Activated naive CD4-positive, alpha-beta T cell treated with anti-CD3 and anti-CD28 coated beads, Interleukin-2, amount 50 U/mL, for 24 hours (primary cell): ENCODE data around the gene RGL4.
"Not testable (repeated sequence)": the region's sequence is repeated elsewhere in the genome, so short reads cannot be mapped to it uniquely, and the experiment has no call there.

ENCODE experiments used
- H3K27ac Mint-ChIP-seq: one replicate; pipeline ENCODE4 v1.8.0; 2021; ENCODE audit warnings: mild to moderate bottlenecking, mixed read lengths
- H3K27me3 Mint-ChIP-seq: one replicate; pipeline ENCODE4 v1.8.0; 2021; ENCODE audit warnings: mixed read lengths
- H3K36me3 Mint-ChIP-seq: one replicate; pipeline ENCODE4 v1.8.0; 2021; ENCODE audit warnings: mixed read lengths
- H3K4me1 Mint-ChIP-seq: one replicate; pipeline ENCODE4 v1.8.0; 2021; ENCODE audit warnings: mixed read lengths
- H3K4me3 Mint-ChIP-seq: one replicate; pipeline ENCODE4 v1.8.0; 2021; ENCODE audit warnings: mild to moderate bottlenecking, mixed read lengths
- H3K9me3 Mint-ChIP-seq: one replicate; pipeline ENCODE4 v1.8.0; 2021; ENCODE audit warnings: mixed read lengths

Gene RGL4

DNA sequence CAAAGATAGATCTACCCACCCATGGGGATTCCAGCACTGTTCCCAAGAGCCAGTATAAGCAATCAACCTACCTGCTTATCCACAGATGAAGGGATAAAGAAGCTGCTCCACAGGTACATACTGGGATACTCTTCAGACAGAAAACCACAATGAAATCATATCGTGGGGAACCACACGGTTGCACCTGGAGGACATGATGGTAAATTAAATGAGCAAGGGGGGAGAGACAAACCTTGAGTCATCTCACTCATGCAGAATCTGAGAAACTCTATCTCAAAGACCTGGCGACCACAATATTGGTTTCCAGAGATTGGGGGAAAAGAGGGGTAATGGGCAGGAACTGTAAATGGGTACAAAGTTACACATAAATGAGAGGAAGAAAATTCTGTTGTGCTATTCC lies 14.5 kb downstream of the RGL4 start:
- Mint-ChIP-seq H3K4me1 (peaks cover 79% of the 10 kb centered on the region), H3K9me3 (no peaks in the 10 kb centered on the region), H3K27ac (peak overlapping the region; percentile 52), H3K27me3 (no peaks in the 10 kb centered on the region), H3K36me3 (peaks cover 54% of the 10 kb centered on the region), H3K4me3 (peak overlapping the region; percentile 19)

DNA sequence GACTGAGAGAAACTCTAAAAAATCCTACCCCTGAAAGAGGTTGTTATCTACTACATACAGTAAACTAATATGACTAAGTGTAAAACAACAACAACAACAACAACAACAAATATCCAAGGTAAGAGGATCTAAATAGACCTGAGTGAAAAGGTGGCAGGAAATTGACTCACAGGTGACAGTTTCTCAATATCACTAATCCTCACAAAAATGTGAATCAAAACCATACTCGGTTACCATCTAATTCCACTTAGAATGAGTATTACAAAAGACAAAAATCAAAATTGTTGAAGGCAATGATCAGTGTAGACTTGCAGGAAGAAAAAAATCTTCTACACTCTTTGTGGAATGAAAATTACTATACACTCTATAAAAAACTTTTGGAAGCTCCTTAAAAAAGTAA lies 17.5 kb downstream of the RGL4 start:
- peak overlapping the region; percentile 0 for H3K27ac Mint-ChIP-seq
- H3K4me3 Mint-ChIP-seq: no peak overlapping the region

DNA sequence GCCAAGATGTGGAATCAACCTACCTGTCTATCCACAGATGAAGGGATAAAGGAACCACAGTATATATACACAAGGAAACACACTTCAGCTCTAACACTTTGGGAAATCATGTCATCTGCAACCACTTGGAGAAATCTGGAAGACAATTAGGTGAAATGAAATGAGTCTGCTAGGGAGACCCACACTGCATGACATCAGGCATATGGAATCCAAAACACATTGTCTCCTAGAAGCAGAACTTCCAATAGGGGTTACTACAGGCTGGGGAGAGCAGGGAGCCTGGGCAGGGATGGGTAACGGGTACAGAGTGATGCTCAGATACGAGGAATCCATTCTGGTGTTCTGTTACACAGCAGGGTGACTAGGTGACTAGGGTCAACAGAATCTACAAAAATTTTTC lies 18.3 kb downstream of the RGL4 start:
- no peaks in the 10 kb centered on the region for H3K27me3 Mint-ChIP-seq
- peaks cover 30% of the 10 kb centered on the region for H3K36me3 Mint-ChIP-seq
- peak overlapping the region; percentile 78 for H3K27ac Mint-ChIP-seq
- peaks cover 57% of the 10 kb centered on the region for H3K4me1 Mint-ChIP-seq
- no peak overlapping the region for H3K4me3 Mint-ChIP-seq
- no peaks in the 10 kb centered on the region for H3K9me3 Mint-ChIP-seq

More for the DNA sequence above, 17.5 kb downstream of the RGL4 start:
- Mint-ChIP-seq H3K27me3 (no peaks in the 10 kb centered on the region), H3K36me3 (peaks cover 31% of the 10 kb centered on the region), H3K9me3 (no peaks in the 10 kb centered on the region), H3K4me1 (peaks cover 61% of the 10 kb centered on the region)

DNA sequence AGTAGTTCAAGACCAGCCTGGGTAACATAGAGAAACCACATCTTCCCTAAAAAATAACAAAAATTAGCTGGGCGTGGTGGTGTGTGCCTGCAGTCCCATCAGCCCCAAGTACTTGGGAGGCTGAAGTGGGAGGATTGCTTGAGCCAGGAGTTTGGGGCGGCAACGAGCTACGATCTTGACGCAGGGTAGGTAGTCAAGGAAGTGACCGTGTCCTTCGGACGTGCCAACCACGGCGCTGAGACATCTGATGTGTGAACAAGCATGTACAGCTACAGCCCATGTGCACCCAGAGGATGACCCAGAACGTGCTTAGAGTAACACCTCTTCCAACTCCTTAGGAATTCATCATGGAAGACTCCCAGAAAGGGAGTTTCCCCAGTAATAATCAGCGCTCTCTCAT lies 21.4 kb downstream of the RGL4 start:
- Mint-ChIP-seq H3K4me1 (peaks cover 44% of the 10 kb centered on the region), H3K4me3 (no peak overlapping the region), H3K36me3 (peaks cover 10% of the 10 kb centered on the region)

DNA sequence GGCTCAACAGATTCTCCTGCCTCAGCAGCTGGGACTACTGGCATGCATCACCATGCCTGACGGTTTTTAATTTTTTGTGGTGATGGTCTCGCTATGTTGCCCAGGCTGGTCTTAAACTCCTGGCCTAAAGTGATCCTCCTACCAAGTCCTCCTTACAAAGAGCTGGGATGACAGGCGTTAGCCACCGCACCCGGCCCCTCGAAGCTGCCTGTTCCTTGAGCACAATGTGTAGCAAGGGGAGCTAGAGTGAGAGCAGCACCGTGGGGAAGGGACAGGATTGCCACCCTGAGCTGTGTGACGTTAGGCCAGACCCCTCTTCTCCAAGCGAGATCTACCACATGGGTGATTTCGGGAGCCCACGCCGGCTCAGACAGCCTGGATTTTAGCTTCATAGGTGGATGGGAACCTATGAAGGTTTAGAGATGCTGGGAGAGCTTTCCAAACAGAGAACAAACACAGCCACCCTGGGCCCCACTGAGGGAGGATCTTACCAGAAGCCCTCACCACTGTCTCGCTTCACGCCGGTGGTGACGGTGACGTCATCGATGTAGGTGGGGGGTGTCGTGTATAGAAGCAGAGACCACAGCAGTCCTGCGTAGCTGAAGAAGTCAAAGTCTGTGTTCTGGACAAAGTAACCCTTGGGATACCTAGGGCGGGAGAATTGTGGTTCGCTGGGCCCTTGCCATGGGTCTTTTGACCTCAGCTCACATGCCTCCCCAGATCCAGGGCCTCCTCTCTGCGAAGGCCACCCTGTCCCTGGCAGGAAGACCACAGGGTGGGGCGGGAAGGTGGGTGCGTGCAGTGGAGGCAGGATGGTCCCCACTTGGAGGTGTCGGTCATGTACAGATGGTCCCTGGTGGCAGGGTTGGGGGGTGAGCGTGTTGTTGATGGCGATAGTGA lies 23.1 kb downstream of the RGL4 start:
- Mint-ChIP-seq H3K9me3 (no peaks in the 10 kb centered on the region), H3K4me3 (no peak overlapping the region), H3K27me3 (no peaks in the 10 kb centered on the region)

More for the DNA sequence above, 21.4 kb downstream of the RGL4 start:
- H3K27me3 Mint-ChIP-seq: no peaks in the 10 kb centered on the region
- H3K9me3 Mint-ChIP-seq: no peaks in the 10 kb centered on the region
- no peak overlapping the region for H3K27ac Mint-ChIP-seq

DNA sequence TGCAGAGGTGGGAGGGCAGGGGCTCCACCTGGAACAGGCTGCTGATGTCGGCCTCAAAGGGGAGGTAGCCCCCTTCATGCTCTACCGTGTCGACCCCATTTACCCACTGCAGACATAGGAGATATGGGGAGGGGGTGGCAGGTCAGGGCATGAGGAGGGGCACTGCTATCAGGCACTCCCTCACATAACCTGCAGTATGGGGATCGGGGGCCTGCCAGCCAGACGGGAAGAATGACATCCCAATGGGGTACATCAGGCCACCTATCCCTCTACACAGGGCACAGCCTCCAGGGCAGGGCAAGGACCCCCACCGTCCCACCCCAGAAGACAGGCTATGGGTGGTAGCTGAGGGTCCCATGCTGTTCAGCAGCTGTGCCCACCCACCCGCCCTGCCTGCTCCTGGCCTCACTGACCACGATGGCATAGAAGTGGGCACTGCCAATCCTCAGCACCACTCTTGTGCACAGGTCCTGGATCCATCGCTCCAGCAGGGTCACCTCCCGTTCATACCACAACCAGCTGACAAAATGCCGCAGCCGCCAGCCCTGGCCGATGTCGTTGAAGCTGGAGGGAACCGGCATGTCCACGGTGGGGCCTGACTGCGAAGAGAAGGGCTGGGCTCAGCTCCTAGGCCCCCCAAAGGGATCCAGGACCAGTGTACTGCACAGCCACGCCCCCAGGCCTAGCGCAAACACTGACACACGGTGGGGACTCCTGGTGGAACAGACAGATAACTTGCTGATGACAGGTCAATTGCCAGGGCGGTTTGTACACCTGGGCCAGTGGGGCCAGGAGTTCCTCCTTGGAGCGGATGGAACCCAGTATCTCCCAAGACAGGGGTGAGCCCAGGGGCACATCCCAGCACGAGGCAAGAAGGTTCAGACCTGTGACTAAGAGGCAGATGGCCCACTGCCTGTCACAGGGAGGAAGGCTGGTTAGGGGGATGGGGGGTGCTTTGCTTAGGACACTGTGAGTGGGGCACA lies 24.1 kb downstream of the RGL4 start:
- peaks cover 5% of the 10 kb centered on the region for H3K36me3 Mint-ChIP-seq
- peaks cover 31% of the 10 kb centered on the region for H3K4me1 Mint-ChIP-seq
- no peaks in the 10 kb centered on the region for H3K9me3 Mint-ChIP-seq
- peak overlapping the region; percentile 68 for H3K4me3 Mint-ChIP-seq
- H3K27ac Mint-ChIP-seq: no peak overlapping the region
- H3K27me3 Mint-ChIP-seq: no peaks in the 10 kb centered on the region

More for the DNA sequence above, 23.1 kb downstream of the RGL4 start:
- peaks cover 38% of the 10 kb centered on the region for H3K4me1 Mint-ChIP-seq
- H3K36me3 Mint-ChIP-seq: peaks cover 10% of the 10 kb centered on the region
- H3K27ac Mint-ChIP-seq: peak overlapping the region; percentile 10

DNA sequence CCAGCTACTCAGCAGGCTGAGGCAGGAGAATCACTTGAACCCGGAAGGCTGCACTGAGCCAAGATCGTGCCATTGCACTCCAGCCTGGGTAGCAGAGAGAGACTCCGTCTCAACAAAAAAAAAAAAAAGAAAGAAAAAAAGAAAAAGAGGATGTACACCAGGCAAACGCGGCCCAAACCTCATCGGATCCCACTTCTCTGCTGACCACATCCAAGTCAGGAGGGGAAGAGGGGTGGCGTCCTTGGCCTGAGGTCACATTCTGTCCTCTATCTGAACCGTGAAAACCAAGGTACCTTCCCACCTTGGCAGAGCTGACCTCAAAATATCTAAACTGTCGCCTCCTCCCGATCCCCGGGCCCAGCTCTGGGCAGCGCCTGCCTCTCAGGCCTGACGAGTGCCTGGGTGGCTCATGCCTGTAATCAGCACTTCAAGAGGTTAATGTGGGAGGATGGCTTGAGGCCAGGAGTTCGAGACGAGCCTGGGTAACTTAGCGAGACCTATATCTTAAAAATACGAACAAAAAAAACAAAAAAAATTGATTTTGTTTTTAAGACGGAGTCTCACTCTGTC lies 25.1 kb downstream of the RGL4 start:
- H3K36me3 Mint-ChIP-seq: peaks cover 5% of the 10 kb centered on the region
- H3K27me3 Mint-ChIP-seq: no peaks in the 10 kb centered on the region
- peaks cover 21% of the 10 kb centered on the region for H3K4me1 Mint-ChIP-seq
- H3K9me3 Mint-ChIP-seq: no peaks in the 10 kb centered on the region
- H3K27ac Mint-ChIP-seq: peak overlapping the region; percentile 30
- peak overlapping the region; percentile 81 for H3K4me3 Mint-ChIP-seq

DNA sequence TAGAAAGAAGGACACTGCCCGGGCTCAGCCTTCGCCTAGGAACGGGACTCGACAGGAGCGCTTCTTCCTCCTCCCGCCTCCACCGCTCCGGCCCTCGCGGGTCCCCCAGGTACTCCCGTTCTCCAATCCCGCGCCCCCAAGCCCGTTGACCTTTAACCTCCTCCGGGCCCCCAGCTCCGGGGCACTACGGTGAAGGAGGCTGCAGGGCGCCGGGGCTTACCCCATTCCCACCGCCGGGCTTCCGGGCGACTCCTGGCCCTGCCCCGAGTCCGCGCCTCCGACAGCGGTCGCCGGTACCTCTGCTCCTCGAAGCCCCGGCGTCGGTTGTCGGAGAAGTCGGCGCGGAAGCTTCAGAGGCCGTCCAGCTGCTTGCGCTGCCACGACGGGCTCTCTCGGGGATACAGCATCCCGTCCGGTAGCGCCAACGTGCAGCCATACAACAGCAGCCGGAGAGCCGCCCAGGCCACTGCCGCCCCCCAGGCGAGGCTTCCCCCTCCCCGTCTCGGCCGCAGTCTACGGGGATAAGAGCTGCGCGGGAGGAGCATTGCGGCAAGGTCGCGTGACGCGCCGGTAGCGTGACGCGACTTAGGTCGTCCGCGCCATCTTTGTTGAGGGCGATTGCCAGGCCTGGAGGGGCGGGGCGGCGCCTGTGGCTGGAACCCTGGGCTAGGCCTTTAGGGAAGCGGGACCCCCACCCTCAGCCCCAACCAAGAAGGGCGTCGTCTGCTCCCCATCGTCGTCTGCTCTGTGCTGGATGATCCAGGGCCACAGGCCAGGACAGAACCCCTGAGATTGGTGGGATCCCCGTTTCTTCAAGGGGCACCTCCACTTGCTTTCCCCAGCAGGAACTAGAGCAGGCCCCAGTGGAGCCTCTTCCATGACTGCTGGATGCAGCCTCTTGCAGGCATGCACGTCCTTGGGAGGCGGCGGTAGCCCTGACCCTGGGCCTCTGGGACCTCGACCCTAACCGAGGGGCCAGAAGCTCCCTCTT lies 26.3 kb downstream of the RGL4 start:
- Mint-ChIP-seq H3K9me3 (no peaks in the 10 kb centered on the region), H3K36me3 (peaks cover 5% of the 10 kb centered on the region), H3K4me3 (peak overlapping the region; percentile 81), H3K4me1 (peaks cover 19% of the 10 kb centered on the region), H3K27me3 (no peaks in the 10 kb centered on the region), H3K27ac (peak overlapping the region; percentile 30)

DNA sequence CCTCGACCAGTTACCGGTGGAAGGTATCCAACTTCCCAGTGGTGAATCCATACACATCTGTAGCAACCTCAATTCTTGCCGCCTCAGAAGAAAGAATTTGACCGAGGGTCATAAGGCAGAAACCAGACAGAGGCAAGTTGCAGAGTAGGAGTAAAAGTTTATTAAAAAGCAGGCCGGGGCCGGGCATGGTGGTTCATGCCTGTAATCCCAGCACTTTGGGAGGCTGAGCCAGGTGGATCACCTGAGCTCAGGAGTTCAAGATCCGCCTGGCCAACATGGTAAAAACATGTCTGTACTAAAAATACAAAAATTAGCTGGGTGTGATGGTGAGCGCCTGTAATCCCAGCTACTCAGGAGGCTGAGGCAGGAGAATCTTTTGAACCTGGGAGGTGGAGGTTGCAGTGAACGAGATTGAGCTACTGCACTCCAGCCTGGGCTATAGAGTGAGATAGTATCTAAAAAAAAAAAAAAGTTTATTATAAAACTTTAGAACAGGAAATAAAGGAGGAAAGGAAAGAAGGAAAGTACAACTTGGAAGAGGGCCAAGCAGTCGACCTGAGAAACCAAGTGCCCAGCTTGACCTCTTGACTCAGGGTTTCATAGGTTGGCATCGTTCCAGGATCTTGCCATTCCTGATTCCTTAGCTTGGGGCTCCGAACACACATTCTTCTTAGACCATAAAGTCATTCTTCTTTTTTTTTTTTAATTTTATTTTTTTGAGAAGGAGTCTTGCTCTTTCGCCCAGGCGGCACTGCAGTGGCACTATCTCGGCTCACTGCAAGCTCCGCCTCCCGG lies 27.8 kb downstream of the RGL4 start:
- peaks cover 5% of the 10 kb centered on the region for H3K36me3 Mint-ChIP-seq
- no peaks in the 10 kb centered on the region for H3K9me3 Mint-ChIP-seq
- no peak overlapping the region for H3K4me3 Mint-ChIP-seq
- no peak overlapping the region for H3K27ac Mint-ChIP-seq
- H3K27me3 Mint-ChIP-seq: no peaks in the 10 kb centered on the region
- H3K4me1 Mint-ChIP-seq: peaks cover 19% of the 10 kb centered on the region

DNA sequence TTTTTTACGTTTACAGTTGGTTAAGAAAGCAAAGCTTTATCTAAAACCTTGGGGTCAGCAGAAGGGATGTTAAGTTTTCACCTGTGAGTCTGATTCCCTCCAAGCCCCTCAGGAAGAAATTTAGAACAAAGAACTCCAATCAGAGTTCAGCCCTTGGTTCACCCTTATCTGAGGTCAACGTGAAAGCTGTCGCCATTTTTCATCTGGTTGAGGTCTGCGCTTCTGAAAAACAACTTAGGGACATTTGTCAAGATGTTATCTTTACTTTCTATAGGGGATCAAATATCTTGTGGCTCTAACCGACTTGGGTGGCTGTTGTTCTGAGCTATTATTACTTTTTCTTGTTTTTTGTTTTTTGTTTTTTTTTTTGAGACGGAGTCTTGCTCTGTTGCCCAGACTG lies 30.0 kb downstream of the RGL4 start:
- Mint-ChIP-seq H3K9me3 (no peaks in the 10 kb centered on the region), H3K27ac (no peak overlapping the region), H3K36me3 (no peaks in the 10 kb centered on the region), H3K27me3 (no peaks in the 10 kb centered on the region), H3K4me3 (no peak overlapping the region), H3K4me1 (peaks cover 7% of the 10 kb centered on the region)

DNA sequence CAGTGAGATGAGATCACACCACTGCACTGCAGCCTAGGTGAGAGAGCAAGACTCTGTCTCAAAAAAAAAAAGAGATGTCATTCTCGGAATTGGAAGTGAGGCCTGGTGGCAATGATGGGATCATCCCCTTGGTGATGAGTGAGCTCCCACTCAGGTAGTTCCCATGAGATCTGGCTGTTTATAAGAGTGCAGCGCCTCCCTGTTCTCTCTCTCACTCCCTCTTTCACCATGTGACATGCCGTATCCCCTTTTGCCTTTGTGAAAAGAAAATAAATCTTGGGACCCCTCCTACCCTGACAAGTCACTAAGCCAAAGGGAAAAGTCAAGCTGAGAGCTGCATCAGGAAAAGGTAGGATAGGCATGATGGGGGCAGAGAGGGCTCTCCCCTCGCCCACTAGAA lies 31.3 kb downstream of the RGL4 start:
- Mint-ChIP-seq H3K27me3 (no peaks in the 10 kb centered on the region), H3K36me3 (no peaks in the 10 kb centered on the region), H3K4me1 (peaks cover 4% of the 10 kb centered on the region), H3K27ac (no peak overlapping the region), H3K4me3 (no peak overlapping the region), H3K9me3 (no peaks in the 10 kb centered on the region)

DNA sequence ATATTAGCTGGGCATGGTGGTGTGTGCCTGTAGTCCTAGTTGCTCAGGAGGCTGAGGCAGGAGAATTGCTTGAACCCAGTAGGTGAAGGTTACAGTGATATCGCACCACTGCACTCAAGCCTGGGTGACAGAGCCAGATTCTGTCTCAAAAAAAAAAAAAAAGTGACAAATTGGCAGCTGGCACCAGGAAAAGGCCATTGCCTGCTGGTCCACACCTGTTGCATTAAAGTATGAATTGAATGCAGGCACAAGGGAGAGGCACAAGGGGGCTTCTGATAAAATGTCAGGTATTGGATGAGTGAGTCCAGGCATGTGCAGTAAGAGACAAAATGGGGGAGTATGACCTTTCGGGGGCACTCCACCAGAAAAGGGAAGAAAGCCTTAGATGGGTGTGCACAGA lies 31.9 kb downstream of the RGL4 start:
- Mint-ChIP-seq H3K27ac (no peak overlapping the region), H3K36me3 (no peaks in the 10 kb centered on the region), H3K9me3 (no peaks in the 10 kb centered on the region), H3K4me3 (no peak overlapping the region), H3K27me3 (no peaks in the 10 kb centered on the region), H3K4me1 (no peaks in the 10 kb centered on the region)

DNA sequence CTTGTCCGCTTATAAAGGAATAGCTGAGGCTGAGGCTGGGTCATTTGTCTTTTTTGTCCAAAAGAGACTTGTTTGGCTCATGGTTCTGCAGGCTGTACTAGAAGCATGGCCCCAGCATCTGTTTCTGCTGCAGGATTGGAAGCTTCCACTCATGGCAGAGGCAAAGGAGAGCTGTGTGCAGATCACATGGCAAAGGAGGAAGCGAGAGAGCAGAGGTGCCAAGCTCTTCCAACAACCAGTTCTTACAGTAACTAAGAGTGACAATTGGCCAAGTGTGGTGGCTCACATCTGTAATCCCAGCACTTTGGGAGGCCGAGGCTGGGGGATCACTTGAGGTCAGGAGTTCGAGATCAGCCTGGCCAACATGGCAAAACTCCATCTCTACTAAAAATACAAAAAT lies 37.3 kb downstream of the RGL4 start:
- not testable (repeated sequence) for H3K27ac Mint-ChIP-seq, H3K36me3 Mint-ChIP-seq, H3K4me1 Mint-ChIP-seq, H3K27me3 Mint-ChIP-seq, H3K4me3 Mint-ChIP-seq, H3K9me3 Mint-ChIP-seq

DNA sequence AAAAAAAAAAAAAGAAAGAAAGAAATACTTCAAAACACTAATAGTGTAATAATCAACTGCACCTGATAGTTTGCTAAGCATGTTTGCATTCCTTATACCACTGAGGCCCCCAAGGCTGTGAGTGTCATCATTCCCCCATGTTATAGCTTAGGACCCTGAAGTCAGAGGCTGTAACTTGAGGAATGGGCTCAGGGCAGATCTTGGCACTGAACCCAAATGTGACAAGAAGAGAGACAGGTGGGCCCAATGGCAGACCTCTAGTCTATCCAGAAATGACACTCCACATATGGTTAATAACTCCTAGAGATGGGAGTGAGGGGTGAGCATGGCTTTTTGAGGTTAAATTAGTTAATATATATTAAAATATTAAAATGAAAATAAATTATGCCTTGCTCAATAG lies 46.9 kb downstream of the RGL4 start:
- Mint-ChIP-seq H3K9me3 (no peaks in the 10 kb centered on the region), H3K4me1 (no peaks in the 10 kb centered on the region), H3K4me3 (no peak overlapping the region), H3K27me3 (no peaks in the 10 kb centered on the region), H3K36me3 (no peaks in the 10 kb centered on the region), H3K27ac (no peak overlapping the region)
